Vagina (tissue), 2 donors: Measurements from ENCODE around the gene PRRG2.

Experiments
- POLR2AphosphoS5 ChIP-seq, 2 donors: sonication (generic); formaldehyde crosslinking; IDR thresholded peaks; one replicate each; pipeline ENCODE4 v1.9.0; 2017; ENCODE audit warnings: antibody characterized with exemption in 2 of 2, mild to moderate bottlenecking in 2 of 2, low read depth in 1 of 2; ENCODE audit not compliant: insufficient read depth in 1 of 2
- TF ChIP-seq, protein P1 (sequence below), 3 experiments: fragments of 450-650 bp in 2 of 3; fragments of 200-600 bp in 1 of 3; sonication (generic) in 1 of 3; IDR thresholded peaks; one replicate each; pipeline ENCODE4 v1.5.1; 2017 to 2019; ENCODE audit warnings: antibody characterized with exemption in 3 of 3, mild to moderate bottlenecking in 2 of 3, moderate library complexity in 2 of 3

DNA sequence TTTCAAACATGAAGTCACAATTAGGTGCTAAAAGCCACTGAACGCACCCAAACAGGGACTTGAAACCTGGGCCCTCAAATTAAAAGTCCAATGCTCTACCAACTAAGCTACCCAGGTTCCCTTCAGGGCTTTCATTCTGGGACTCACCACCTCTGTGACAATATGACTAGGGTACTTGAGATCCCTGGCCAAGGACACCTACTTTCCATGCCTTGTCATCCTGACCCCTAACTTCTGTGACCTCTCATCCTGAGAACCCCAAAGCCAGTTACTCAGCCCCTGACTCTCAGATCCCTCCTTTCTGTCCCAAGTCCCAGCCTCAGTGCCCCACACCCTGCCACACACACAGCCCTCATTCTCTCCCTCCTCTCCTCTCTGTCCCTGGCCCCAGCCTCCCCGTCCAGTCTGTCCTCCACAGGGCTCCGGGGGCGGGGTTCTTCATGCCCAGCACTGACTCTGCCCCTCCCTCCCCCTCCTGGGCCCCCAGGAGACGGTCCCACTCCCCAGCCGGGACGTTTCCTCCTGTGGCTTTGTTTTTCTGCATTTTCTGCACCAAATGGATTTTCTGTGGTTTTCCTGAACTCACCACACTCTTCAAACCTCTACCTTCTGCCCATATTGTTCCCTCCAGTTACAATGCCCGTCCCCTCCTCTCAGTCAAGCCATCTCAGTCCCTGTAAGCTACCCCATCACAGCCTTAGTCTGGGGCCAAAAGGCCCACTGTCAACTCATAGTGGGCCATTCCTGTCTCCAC is 46.3 kb upstream of the PRRG2 start:
- TF ChIP-seq, protein P1, sequence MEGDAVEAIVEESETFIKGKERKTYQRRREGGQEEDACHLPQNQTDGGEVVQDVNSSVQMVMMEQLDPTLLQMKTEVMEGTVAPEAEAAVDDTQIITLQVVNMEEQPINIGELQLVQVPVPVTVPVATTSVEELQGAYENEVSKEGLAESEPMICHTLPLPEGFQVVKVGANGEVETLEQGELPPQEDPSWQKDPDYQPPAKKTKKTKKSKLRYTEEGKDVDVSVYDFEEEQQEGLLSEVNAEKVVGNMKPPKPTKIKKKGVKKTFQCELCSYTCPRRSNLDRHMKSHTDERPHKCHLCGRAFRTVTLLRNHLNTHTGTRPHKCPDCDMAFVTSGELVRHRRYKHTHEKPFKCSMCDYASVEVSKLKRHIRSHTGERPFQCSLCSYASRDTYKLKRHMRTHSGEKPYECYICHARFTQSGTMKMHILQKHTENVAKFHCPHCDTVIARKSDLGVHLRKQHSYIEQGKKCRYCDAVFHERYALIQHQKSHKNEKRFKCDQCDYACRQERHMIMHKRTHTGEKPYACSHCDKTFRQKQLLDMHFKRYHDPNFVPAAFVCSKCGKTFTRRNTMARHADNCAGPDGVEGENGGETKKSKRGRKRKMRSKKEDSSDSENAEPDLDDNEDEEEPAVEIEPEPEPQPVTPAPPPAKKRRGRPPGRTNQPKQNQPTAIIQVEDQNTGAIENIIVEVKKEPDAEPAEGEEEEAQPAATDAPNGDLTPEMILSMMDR (IDR thresholded peaks at IDR 0.05): no peak
- no peak for TF ChIP-seq POLR2AphosphoS5 (IDR thresholded peaks at IDR 0.05; ENCODE audit: insufficient read depth in 1 of 2, low read depth in 1 of 2)
